GM10266 (cell line): ENCODE measurements around the gene ATM.

ENCODE experiments used
- DNase-seq: peaks from one replicate; pipeline ENCODE4 v3.0.0; 2012; ENCODE audit errors: extremely low spot score
- TF ChIP-seq, protein P1 (sequence below): IDR thresholded peaks from 2 replicates; pipeline ENCODE4 v1.5.1; 2012; ENCODE audit warnings: mild to moderate bottlenecking, low read depth; ENCODE audit not compliant: control insufficient read depth, insufficient read depth; ENCODE audit errors: missing control alignments

ATM gene

DNA sequence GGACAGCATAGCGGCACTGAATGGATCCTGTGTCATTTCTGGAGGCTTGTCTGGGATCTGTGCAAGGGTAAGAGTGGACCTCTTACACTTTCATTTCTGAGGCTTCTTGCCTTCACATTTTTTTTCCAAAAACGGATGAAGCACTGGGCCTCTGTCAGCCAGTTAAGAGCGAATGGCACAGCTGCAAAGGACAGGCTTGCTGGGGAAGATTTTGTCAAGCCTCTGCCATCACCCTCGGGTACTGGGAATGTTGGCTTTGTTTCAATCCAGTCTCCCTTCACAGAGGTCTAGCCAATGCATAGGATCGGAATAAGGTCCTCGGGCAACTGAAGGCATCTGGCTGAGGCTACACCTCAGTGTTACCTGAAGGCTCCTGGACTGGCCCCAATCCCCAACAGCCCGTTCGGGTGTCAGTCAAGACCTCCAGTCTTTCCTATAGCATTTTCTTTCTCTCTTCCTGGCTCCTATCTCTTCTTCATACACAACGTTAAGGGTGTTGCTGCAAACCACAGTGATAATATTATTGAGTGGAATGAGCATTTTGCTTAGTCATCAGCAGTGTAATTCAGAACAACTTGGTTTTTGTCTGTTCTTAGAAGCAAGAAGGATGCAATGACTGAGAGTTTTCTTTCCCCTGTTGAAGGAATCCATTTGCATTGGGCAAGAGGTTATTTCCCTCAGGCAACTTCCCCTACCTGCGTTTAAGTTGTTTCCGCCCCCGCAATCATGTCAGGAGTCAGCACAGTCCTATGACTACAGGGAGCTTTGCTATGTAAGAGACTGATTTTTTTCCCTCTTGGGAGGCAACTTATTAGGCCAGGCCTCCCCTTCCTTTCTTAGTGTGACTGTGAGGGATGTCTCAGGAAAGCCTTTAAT is 23.2 kb upstream of the ATM start:
- TF ChIP-seq, protein P1, sequence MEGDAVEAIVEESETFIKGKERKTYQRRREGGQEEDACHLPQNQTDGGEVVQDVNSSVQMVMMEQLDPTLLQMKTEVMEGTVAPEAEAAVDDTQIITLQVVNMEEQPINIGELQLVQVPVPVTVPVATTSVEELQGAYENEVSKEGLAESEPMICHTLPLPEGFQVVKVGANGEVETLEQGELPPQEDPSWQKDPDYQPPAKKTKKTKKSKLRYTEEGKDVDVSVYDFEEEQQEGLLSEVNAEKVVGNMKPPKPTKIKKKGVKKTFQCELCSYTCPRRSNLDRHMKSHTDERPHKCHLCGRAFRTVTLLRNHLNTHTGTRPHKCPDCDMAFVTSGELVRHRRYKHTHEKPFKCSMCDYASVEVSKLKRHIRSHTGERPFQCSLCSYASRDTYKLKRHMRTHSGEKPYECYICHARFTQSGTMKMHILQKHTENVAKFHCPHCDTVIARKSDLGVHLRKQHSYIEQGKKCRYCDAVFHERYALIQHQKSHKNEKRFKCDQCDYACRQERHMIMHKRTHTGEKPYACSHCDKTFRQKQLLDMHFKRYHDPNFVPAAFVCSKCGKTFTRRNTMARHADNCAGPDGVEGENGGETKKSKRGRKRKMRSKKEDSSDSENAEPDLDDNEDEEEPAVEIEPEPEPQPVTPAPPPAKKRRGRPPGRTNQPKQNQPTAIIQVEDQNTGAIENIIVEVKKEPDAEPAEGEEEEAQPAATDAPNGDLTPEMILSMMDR = no peak
- DNase-seq = peak; percentile 75

DNA sequence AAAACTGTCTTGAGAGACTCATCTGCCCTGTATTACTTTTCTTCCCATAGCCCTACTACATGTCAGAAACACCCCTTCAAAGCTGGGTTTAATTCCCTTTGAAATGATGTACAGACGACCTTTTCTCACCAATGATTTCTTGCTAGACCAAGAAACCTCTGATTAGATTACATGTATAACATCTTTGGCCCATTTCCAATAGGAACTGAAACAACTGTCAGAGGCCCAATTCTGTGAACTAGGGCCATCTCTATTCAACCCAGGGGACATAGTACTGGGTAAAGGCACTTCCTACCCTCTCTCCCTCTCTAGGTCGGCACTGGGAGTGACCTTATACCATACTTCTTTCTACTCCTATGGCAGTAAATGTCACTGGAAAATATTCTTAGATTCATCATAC is 19.8 kb upstream of the ATM start:
- DNase-seq = no peak
- TF ChIP-seq, protein P1 = no peak

DNA sequence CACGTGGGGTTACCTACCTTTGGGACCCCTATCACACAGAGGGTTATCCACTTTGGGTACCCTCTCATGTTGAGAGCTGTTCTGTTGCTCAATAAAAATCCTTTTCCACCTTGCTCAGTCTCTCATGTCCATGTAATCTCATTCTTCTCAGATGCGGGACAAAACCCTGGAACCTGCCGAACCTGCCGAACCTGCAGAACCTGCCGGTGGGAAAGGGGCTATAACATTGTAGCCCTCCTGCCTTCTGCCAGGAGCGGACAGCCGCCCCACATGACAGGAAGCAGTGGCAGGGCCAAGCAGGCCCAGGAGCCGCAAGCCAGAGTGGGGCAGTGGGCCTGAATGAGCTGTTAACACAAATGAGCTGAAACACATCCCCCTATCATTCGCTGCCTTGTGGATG is 18.5 kb upstream of the ATM start:
- TF ChIP-seq, protein P1 = no peak
- DNase-seq = no peak

DNA sequence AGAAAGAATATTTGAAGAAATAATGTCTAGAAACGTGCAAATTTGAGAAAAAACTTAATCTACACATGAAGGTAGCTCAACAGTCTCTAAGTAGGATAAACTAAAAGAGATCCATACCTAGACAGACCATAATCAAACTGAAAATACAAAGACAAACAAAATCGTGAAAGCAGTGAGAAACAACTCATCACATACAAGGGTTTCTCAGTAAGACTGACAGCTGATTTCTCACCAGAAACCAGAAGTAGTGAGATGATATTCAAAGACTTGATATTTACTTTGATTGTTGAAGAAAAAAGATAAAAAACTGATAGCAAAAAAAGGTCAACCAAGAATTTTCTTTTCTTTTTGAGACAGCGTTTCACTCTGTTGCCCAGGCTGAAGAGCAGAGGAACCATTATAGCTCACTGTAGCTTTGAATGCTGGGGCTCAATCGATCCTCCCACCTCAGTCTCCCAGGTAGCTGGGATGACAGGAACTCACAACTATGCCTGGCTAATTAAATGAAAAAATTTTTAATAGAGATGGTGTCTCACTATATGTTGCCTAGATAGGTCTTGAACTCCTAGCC is 17.9 kb upstream of the ATM start:
- DNase-seq = no peak
- TF ChIP-seq, protein P1 = no peak

DNA sequence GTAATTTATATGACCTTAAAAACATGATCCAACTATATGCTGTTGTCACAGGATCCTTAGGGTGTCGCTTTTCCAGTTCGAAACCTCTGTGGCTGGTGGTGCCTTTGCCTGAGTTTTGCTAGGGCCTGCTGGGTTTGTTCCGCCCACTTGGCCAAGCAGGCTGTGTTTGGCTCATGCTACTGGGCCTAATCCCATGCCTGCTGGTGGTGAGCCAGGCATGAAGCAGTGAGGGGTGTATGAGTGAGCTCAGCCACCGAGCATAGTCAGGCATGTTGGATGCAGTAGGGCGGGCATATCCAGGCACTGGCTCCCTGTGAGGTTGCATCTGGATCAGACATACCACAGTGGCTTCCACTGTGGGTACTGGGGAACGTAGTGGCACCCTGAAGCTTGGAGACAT is 16.7 kb upstream of the ATM start:
- DNase-seq = no peak
- TF ChIP-seq, protein P1 = no peak

DNA sequence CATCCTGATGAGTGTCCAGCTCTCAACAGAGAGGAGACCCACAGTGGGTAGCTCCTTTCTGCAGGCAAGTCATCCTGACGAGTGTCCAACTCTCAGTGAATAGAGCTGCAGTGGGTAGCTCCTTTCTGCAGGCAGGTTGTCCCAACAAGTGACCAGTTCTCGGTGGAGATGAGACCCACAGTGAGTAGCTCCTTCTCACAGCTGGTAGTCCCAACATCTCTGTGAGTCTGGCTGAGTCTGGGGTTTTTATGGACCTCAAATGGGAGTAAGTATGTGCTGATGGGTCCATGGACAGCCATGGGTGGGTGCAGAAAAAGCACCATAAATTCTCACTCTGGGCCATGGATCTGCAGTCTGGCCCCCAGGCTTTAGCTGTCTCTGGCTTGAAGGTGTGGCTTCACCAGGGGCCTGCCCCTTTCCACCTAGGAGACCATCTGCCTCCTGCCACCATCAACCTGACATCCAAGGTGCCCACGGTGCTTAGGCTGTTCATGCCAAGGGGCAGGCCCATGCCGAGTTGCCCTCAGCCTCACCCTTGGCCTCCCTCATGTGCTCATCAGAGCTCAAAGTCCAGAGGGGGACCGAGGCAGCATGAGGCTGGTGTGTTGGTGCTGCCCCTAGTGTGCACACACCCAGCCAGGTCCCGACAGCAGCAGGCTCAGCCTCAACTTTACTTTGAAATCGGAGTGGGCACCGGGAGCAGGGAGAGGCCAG is 15.7 kb upstream of the ATM start:
- TF ChIP-seq, protein P1 = no peak
- no peak for DNase-seq
